Ovary (tissue), 9 donors: ENCODE measurements around the gene YKT6. TPM values are rescaled to one million over a fixed set of nuclear protein-coding genes. Genes with fewer than 3 reads are reported as not detected.

Source experiments
- DNase-seq, 5 donors: peaks; one replicate each; pipeline ENCODE4 v3.0.0-alpha.2; 2019 to 2020
- H3K27ac ChIP-seq, 2 donors: fragments of 200-600 bp; one replicate each; pipeline versions ENCODE4 v1.5.1 to v1.8.0; 2019 to 2022
- H3K27me3 ChIP-seq: fragments of 200-600 bp; one replicate; pipeline ENCODE4 v1.8.0; 2022
- H3K36me3 ChIP-seq: fragments of 200-600 bp; sonication (generic); one replicate; pipeline ENCODE4 v1.5.1; 2019
- H3K4me1 ChIP-seq: one replicate; pipeline ENCODE4 v1.8.1; 2013; ENCODE audit warnings: mild to moderate bottlenecking, moderate library complexity; ENCODE audit not compliant: insufficient read depth
- H3K4me3 ChIP-seq: fragments of 200-600 bp; sonication (generic); one replicate; pipeline ENCODE4 v1.5.1; 2017
- H3K9me3 ChIP-seq, 2 donors: fragments of 200-600 bp in 1 of 2; sonication (generic) in 1 of 2; one replicate each; pipeline versions ENCODE4 v1.5.1 to v1.8.1; 2013 to 2019; ENCODE audit warnings: mild to moderate bottlenecking in 1 of 2, moderate library complexity in 1 of 2
- EP300 ChIP-seq: sonication (generic); formaldehyde crosslinking; IDR thresholded peaks from one replicate; pipeline ENCODE4 v1.6.1; 2017; ENCODE audit warnings: antibody characterized with exemption
- POLR2A ChIP-seq: fragments of 450-650 bp; IDR thresholded peaks from one replicate; pipeline ENCODE4 v1.6.1; 2017; ENCODE audit warnings: antibody characterized with exemption, mild to moderate bottlenecking, moderate library complexity
- WGBS, 3 donors: extraction: QIAGEN DNeasy Blood & Tissue Kit in 1 of 3; methylation state at CpG; one replicate each; pipeline versions ENCODE4 v1.1.5 to v1.1.7; 2013 to 2017; 5-methylcytosine and 5-hydroxymethylcytosine counted together
- intact Hi-C, 4 donors: fragments of 100-400 bp; cut with DNase I; formaldehyde crosslinking; loops; one replicate each; pipeline versions ENCODE4 v1.11.0 to v1.15.1; 2022 to 2023
- polyA plus RNA-seq, 2 donors: library from polyadenylated mRNA; stranded (reverse); fragments of 200-250 nt in 1 of 2; fragments of 350-450 nt in 1 of 2; fragmentation: Illumina TruSeq in 1 of 2; extraction: RNeasy Lipid Tissue Mini Kit (QIAGEN cat#74804) in 1 of 2; gene quantifications; one replicate each; pipeline ENCODE4 v1.2.3, GENCODE V29; 2013 to 2014
- total RNA-seq, 7 donors: library from RNA; depleted of rRNA in 2 of 7; stranded (reverse); fragments of >200 nt in 2 of 7; fragmentation: NEBNext Ultra II Directional in 3 of 7; extraction: Animal tissue kit (Norgen Biotek cat#: 25700) in 3 of 7; gene quantifications; one replicate each; pipeline versions ENCODE4 v1.1.0 to v1.2.4, GENCODE V29; 2016 to 2023
- TF ChIP-seq, protein P1 (sequence below), 3 donors: fragments of 450-650 bp in 2 of 3; fragments of 200-600 bp in 1 of 3; IDR thresholded peaks; one replicate each; pipeline versions ENCODE4 v1.5.1 to v1.8.0; 2016 to 2022; ENCODE audit warnings: antibody characterized with exemption in 3 of 3, mild to moderate bottlenecking in 1 of 3
- donor health status: DM: no; HTN: no; CAD: no; lungs with moderate emphysema.
- donor health status: DM: no; HTN: no; CAD: no.
- donor health status: Bipolar disorder and iron deficiency.
- donor health status: DM: yes; HTN: yes; CAD: no.
- donor health status: DM: no; HTN: no; CAD: no.
- donor health status: DM: yes; HTN: yes; CAD: no.

The YKT6 gene
- total and polyA plus RNA-seq, 9 donors: 22.2 to 68.0 (median 40.5) TPM

DNA sequence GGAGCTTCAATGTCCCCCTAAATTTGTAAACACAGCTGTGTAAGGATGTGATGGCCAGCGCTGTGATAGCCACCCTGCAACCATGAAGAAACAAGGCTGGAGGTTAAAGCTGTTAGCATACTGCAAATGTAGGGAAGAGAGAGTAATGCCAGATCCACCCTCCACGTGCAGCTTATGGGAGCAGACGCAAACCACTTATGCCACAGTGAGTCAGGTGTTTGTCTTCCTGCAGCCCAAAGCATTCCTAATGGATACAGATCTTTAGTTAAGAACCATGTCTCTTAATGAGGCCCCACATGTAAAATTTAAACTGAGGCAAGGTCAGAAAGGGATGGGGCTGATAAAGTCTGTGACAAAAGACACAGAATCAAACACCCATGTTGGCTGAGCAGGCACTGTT is 46.1 kb upstream of the YKT6 start:
- H3K27me3 ChIP-seq: no peaks in the 10 kb centered on the region
- H3K9me3 ChIP-seq: no peaks in the 10 kb centered on the region
- no peak overlapping the region for H3K27ac ChIP-seq
- no peak for DNase-seq
- H3K4me3 ChIP-seq: no peak overlapping the region
- H3K36me3 ChIP-seq: no peaks in the 10 kb centered on the region
- TF ChIP-seq POLR2A: no peak
- TF ChIP-seq EP300: no peak
- TF ChIP-seq, protein P1, sequence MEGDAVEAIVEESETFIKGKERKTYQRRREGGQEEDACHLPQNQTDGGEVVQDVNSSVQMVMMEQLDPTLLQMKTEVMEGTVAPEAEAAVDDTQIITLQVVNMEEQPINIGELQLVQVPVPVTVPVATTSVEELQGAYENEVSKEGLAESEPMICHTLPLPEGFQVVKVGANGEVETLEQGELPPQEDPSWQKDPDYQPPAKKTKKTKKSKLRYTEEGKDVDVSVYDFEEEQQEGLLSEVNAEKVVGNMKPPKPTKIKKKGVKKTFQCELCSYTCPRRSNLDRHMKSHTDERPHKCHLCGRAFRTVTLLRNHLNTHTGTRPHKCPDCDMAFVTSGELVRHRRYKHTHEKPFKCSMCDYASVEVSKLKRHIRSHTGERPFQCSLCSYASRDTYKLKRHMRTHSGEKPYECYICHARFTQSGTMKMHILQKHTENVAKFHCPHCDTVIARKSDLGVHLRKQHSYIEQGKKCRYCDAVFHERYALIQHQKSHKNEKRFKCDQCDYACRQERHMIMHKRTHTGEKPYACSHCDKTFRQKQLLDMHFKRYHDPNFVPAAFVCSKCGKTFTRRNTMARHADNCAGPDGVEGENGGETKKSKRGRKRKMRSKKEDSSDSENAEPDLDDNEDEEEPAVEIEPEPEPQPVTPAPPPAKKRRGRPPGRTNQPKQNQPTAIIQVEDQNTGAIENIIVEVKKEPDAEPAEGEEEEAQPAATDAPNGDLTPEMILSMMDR (IDR thresholded peaks at IDR 0.05): no peak
- intact Hi-C loops: no loop called here
- no peaks in the 10 kb centered on the region for H3K4me1 ChIP-seq
- 75 to 88% (median 76%) methylated on average over 3 of the region's 3 CpGs for WGBS, 3 donors

DNA sequence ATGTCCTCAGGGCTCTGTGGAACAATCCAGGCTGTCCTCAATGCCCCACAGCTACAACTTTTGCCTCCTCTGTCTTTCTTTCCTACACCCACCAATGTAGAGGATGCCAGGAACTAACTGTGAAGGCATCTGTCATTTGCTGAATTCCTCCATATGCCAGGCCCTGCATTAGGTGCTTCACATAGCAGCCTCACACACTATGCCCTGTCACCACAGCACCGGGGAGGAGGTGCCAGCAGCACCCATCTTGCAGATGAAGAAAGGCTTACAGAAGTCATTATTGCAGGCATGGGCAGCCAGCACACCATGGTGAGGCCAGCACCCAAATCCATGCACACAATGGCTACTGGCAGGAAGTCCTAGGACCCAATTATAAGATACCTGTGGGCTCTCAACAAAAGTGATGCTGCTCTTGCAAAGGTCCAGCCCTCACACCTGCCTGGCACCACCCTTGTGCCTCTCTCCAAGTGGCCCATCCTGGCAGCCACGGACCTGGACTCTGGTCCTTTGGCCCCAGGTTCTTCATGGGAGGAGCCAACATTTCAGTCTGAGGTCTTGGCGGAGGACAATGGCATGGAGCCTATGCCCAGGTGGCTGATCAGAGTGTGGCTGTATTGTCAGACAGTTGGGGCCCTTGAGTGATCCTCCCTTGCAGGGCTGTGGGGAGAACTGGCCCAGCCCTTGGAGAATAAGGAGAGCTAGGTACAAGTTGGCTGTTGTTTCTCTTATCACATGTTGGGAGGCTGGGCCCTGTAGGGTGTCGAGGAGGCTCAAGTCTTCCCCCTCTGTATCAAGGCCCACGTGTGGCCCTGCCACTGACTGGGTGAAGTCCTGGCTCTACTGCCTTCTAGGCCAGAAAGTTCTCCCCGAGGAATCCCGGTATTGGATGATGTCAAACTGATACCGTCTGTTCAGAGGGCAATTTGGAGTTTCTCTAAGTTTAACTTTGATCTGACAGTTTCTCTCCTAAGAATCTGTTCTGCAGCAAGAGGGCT is 45.3 kb upstream of the YKT6 start:
- Histone ChIP-seq H3K9me3 (no peaks in the 10 kb centered on the region), H3K27me3 (no peaks in the 10 kb centered on the region), H3K27ac (no peak overlapping the region), H3K4me1 (no peaks in the 10 kb centered on the region), H3K36me3 (no peaks in the 10 kb centered on the region), H3K4me3 (no peak overlapping the region)
- intact Hi-C loops: no loop called here
- DNase-seq: no peak
- TF ChIP-seq POLR2A (no peak), EP300 (no peak)
- TF ChIP-seq, protein P1 (IDR thresholded peaks at IDR 0.05): no peak
- WGBS, 3 donors: 74 to 81% (median 76%) methylated on average over 7 to 8 of the region's 8 CpGs

DNA sequence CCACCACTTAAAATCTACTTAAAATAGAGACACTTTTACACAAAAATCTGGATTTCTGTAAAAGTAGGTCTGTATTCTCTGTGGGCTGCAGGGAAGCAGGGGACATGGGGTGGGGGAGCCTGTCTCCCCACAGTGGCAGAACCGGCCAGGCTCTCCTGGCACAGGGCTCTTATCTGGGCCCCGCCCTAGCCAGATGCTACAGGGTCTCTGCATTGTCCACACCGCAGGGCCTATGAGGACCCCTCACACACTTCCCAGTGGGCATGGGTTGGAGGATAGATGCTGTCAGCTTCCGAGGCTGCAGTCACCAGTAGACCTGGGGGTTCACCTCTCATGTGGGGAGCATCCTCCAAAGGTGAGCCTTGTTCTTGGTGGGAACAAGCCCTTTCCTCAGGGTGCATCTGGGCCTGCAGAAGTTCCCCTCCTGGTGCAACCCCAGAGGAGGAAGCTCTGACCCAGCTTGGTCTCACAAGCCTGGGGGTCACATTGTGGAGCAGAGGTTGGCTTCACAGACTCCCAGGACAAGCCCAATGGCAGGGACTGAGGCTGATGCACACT is 44.2 kb upstream of the YKT6 start:
- intact Hi-C loops: no loop called here
- WGBS, 3 donors: 80 to 83% (median 83%) methylated on average over 3 to 4 of the region's 4 CpGs
- no peak overlapping the region for H3K27ac ChIP-seq
- no peaks in the 10 kb centered on the region for H3K36me3 ChIP-seq
- no peaks in the 10 kb centered on the region for H3K27me3 ChIP-seq
- no peak overlapping the region for H3K4me3 ChIP-seq
- TF ChIP-seq, protein P1 (IDR thresholded peaks at IDR 0.05): no peak
- TF ChIP-seq POLR2A (no peak), EP300 (no peak)
- no peak for DNase-seq
- H3K4me1 ChIP-seq: no peaks in the 10 kb centered on the region
- H3K9me3 ChIP-seq: no peaks in the 10 kb centered on the region

DNA sequence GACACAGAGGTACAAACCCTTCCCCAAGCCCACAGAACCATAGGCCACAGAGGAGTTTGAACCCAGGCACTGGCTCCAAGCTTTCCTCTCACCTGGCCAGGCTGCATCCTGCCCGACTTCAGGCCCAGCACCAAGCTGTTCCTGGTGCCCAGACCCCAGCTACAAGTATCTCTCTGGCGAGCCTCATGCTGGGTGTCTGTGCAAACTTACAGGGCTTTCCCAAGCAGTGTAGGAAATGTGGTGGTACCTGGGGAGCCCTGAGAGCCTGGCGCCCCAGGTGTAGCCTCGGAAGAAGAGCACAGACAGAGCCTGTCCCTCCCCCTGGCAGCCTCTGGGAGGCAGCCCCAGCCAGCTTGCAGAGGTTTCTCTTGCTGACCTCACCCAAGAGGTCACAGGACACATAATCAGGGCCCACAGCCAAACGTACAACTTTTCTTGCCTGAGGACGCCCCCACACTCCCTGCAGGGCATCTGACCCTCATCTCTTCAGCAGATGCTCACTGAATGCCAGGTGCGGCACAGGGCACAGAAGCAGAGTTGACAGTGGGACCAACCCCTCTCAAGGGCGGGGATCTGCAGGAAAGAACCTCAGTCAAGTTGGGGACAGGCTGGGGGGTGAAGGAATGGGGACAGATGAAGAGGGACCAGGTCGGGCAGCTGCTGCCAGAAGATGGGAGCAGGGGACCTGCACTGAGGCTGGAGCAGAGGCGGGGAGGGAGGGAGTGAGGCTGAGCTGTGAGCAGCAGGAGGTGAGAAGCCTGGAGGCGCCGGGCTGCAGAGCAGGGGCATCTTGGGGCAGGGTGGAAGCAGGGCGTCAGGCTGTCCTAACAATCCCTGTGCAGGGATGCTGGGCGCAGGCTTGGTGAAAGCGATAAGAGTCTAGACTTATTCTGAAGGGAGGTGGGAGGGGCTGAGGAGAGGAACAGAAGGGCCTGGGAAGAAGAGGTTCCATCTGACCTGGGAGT is 43.4 kb upstream of the YKT6 start:
- no peak for DNase-seq
- WGBS, 3 donors: 73 to 79% (median 78%) methylated on average over 15 of the region's 15 CpGs
- no peak for TF ChIP-seq EP300
- TF ChIP-seq, protein P1 (IDR thresholded peaks at IDR 0.05): no peak
- TF ChIP-seq POLR2A: no peak
- no peak overlapping the region for H3K27ac ChIP-seq
- intact Hi-C loops: no loop called here
- no peaks in the 10 kb centered on the region for H3K9me3 ChIP-seq
- H3K36me3 ChIP-seq: no peaks in the 10 kb centered on the region
- no peaks in the 10 kb centered on the region for H3K27me3 ChIP-seq
- no peak overlapping the region for H3K4me3 ChIP-seq
- no peaks in the 10 kb centered on the region for H3K4me1 ChIP-seq
